ENCODE data around the gene ZNF362.
"Not testable (repeated sequence)": the region's sequence is repeated elsewhere in the genome, so short reads cannot be mapped to it uniquely, and the experiment has no call there.

Gene ZNF362

DNA sequence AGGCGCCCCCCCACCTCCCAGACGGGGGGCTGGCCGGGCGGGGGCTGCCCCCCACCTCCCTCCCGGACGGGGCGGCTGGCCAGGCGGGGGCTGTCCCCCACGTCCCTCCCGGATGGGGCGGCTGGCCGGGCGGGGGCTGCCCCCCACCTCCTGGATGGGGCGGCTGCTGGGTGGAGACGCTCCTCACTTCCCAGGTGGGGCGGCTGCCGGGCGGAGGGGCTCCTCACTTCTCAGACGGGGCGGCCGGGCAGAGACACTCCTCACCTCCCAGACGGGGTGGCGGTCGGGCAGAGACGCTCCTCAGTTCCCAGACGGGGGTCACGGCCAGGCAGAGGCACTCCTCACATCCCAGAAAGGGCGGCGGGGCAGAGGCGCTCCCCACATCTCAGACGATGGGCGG is 53.1 kb downstream of the ZNF362 start:
- DNase-seq: not testable (repeated sequence)

DNA sequence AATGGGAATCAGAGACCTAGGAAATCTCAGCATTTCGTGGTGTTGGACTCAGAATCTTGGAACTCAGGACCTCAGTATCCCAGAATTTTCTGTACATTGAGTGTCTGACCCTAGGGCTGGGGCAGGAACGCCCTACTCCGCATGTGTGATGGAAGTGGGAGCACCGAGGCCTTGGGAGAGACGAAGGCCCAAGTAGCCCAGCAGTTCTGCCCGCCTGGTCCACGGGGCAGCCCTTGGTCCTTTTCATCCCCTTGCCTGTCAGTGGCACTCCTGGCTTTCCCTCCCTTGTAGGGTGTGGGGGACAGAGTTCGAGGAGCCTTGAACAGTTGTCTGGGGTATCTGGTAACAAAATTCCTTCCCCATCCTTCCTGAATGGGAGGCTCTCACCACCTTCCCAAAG is 54.4 kb downstream of the ZNF362 start:
- DNase-seq: no peak

DNA sequence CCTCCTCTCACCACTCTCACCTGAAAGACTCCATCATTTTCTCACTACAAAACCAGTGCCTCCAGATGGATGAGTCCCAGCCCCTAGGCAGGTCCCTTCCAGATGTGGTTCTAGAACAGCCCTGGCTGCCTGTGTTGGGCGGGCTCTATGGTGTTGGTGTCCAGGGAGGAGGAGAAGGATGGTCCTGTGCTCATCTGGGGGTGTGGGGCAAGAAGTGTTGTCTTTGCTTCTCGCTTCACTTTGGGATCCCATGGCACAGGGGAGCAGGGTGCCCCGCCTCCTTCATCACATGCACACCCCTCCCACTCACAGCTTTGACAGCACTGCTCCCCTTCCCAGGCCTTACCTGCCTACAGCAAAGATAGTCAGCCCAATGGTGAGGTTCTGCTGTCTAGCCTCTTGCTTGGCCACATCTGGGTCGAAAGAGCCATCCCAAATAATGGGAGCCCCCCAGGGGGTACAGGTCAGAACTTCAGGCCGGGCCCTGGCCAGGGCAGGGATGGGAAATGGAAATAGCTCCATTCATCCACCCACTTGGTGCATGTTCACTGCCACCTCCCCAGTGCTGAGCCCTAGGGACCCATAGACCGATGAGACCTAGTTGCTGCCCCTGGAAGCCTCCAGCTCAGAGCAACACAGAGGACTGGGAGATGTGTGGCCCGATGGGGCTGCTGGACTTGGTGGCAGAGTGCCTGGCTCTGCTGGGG is 55.6 kb downstream of the ZNF362 start:
- no peak for DNase-seq

DNA sequence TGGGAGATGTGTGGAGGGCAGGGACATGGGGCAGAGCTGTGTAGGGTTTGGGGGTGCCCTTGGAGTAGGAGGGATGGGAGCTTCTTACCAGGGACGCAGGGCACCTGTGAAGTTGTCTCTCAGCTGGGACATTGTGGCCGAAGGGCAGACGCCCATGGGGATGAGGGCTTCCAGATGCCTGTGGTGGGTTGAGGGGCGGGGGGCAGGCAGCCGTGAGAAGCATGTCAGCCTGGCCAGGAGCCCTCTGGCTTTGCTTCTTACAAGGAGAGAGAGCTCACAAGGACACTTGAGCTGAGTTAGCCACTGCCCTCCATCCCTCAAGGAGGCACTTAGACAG is 56.1 kb downstream of the ZNF362 start:
- DNase-seq: no peak

DNA sequence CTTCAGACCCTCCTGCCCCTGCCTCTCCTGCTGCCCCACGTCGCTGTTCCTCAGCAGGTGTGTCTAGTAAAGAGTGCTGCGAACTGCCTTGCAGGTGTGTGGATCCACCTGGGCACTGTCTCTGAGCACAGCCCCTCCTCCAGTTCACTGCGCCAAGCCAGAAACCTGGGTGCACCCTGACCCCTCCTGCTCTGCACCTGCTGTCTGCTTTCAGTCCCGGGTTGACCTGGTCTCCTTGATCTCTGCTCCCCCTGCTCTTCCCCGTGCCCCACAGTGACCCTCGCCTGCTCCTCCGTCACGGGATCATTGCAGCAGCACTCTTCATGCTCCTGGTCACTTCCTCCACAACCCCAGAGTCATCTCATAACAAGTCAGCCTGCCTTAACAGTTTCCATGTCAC is 58.1 kb downstream of the ZNF362 start:
- no peak for DNase-seq

DNA sequence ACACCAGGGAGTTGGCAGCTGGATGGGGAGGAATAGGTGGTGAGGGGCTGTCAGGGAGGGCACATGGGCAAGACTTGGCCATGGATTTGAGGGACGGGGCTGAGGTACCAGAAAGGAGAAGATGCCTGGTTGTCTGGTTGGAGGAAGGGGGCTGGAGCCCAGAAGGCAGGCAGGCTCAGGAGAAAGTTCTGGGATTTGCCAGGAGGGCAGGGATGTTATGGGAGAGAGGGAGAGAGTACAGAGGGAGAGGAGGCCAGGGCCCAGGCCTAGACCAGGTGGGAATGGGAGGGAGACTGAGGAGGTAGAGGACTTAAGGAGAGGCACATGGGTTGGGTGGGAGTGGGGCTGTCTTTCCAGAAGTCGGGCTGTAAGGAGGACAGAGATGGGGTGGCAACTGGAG is 60.3 kb downstream of the ZNF362 start:
- no peak for DNase-seq

DNA sequence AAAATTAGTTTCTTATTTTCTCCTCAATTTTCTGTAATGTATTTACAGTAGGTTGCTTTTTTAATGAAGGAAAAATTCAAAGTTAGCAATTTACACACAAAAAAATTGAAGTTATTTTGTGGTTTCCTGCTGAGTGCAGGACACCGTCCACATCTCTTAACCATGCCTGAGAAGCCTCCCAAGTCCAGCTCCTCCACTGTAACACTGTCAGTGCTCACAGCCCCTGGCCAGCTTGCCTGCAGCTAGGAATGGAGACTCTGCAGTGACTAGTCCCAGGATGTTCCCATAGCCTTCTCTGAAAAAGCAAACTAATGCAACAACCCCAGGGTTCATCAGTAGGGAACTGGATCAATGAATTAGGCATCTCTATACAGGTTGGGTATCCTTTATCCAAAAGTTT is 61.1 kb downstream of the ZNF362 start:
- no peak for DNase-seq

DNA sequence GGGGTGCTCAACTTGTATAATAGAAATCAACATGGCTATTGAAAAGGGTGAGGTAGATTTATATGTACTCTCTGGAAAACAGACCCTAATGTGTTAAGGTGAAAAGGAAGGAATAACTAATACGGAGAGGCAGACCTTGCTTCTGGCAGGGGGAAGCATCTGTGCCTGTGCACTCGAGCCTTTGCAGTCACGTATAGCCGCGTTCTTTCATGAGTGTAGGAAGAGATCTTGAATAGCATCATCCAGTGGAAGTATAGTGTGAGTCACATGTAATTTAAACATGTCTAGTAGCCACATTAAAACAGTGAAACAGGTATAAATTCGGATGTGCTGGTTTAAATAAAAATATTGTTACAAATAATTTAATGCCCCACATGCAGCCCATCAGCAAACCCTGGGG is 61.7 kb downstream of the ZNF362 start:
- no peak for DNase-seq

DNA sequence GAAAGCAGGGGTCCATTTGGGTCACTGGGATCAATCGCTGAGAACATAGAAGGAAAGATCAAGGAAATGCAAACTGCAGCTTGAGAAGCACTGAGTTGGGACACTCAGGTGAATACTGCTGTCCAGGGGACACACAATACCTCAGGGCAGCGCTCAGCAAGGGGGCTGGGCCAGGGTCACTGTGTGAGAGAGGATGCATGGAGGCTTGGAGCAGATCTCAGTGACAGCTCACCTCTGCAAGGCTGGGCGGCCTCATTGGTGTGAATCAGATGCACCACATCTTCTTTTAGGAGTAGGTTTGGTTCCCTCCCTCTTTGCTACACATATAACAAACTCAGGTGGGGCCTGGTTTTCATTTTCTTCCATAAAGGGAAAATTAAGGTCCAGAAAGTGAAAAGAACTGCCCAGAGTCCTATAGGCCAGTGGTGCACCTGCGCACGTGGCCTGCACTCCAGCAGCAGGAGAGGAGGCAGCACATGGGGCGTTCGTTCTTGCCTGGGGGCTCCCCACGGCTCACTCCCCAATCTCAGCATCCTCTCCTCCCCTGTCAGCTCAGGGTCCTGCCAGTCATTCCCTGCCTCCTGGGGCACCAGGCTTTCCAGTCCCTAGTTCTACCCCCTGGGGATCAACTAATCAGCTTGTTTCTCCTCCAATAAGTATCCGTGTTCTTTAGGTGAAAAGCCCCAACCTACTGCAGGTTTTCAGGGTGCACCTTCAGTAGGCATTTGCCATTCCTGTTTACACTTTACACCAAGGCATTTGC is 63.1 kb downstream of the ZNF362 start:
- DNase-seq: no peak

DNA sequence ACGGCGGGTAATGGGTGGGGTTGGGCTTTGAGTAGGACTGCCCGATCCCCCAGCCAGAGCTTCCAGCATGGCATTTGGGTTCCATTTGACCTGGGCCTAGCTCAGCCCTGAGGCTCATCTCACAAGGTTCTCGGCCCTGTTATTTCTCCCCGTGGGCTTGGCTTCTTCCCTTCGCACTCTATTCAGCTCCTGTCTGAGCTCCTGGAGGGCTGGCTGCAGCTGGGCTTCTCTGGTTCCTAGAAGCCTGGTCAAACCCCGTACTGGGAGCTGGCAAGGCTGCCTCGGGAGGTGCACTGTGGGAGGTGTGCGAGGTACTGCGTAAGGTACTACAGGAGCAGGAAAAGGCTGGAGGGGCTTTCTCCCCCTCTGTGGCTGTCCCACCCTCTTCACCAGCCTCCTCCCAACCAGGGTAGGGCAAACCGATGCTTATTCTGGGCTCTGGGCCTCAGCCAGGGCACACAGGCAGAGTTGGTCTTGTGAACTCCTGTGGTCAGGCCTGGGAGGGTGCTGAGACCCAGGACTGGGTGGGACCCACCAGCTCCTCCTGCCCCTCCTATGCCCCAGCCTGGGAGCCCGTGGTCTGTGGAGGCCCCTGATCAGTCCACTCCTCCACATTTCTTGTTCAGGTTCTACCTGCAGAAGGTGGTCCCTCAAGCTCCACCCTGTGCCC is 63.8 kb downstream of the ZNF362 start:
- no peak for DNase-seq

DNA sequence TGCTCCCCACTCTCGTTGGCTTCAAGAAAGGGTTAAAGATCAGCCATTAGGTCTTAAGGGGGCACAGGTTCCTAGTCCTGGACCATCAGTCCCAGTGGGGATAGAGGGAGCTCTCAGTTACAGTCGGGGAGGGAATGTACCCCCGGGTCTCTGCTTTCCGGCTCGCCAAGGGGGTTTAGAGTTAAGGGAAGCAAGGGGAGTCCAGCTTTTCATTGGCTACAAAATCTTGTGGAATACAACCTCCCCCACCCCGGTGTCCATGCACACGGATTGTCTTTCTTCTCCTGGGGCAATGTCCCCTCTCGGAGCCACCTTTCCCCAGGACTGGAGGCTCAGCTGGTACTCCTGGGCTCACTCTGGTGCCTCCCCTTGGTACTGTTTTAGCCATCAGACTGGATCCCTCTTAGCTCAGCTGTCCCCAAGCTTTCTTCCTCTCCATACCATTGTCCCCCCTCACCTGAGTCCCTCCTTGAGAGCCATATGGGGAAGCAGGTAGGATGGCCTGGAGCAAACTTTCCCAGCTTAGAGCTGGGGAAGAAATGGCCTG is 64.4 kb downstream of the ZNF362 start, which contains the start of gene A3GALT2:
TSS of gene A3GALT2 (minus strand) at position 480 of the 547 bp plus-strand sequence. CDS start at position 480, 0 bp downstream.
- DNase-seq: no peak

DNA sequence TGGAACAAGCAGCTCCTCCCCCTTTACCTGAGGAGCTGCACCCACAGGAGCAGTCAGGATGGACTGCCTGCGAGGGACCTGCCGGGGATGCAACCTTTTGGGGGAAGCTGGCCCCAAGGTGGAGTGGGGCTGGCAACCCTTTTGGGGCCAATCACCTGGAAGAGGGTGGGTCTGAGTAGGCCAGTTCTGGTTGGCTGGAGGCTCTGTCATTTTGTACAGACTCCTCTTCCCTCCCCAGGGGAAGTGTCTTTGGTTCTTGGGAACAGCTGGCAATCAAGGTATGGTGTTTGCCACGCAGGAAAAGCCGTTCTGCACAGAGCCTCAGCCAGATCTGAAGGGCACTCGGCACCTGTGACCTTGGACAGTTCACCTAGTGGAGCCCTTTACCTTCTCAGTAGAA is 64.9 kb downstream of the ZNF362 start:
- DNase-seq: no peak

DNA sequence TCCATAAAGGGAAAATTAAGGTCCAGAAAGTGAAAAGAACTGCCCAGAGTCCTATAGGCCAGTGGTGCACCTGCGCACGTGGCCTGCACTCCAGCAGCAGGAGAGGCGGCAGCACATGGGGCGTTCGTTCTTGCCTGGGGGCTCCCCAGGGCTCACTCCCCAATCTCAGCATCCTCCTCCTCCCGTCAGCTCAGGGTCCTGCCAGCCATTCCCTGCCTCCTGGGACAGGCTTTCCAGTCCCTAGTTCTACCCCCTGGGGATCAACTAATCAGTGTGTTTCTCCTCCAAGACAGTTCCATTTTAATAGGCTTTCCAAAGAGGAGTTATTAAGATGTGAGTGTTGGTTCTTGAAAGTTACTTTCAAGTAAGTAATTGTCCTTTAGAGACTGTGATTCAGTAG is 65.8 kb downstream of the ZNF362 start:
- DNase-seq: no peak

DNA sequence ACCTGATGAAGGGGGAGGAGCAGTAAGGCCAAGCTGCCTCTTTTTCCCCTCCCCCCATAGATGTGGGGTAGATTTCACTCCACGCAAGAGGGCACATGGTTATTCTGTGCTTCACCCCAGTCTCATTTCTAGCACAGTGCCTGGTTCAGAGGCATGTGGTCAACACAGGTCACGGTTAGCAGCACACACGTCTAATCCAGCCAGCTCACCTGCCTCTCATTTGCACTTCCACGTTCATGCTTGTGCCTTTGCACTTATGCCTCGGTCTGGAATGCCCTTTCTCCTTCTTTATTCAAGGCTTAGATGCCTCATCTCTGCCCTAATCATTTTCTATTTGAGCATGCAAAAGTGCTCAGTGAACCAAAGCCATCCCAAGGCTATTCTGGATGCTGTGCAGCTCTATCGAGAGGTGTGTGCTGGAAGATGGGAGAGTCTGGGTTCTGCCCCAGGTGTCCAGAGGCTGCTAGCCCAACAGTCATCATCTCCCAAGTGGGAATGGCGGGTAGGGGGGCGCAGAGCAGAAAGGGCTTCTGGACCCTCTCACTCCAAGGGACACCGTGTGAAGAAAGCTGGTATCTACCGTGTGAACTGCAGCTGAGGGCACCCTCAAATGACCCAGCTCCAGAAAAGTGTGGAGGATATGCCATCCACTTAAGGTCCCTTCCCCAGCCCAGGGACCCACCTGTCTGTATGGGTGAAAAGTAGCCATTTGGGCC is 66.7 kb downstream of the ZNF362 start:
- DNase-seq: no peak

DNA sequence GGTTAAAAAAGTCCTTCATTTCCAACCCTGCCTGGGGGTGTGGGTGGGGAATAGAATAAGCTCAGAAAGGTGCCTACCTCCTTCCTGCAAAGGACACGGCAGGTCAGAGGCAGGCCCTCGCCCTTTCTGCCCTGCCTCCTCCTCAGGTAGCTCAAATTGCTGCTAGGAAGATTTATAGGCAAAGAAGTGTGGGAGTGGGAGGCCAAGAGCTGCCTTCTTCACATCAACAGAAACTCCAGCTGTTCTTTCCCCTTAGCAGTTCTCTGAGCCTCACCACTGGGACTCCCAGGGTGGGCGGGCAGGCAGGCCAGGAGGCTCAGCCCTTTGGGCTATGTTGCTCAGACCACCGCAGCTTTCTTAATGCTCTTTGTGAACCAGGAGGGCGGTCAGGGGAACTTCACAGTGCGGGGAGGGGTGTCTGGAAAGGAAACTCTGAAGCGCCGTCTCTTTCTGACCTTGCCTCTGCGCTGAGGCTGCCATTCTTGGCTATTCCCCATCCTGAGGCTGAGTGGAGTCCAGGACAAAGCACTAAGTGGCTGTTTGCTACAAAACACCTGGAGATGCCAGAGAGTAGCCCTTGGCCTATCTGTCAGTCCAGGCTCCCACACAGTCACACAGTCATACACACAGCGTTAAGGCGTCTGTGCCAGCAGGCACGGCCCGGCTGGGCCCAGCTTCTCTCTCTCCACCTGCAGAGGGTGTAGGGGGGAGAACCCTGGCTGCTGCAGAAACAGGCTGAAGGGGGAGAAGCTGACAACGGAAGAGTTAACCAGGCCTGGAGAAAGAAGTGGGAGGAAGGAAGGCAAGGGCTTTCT is 67.6 kb downstream of the ZNF362 start:
- DNase-seq: no peak

DNA sequence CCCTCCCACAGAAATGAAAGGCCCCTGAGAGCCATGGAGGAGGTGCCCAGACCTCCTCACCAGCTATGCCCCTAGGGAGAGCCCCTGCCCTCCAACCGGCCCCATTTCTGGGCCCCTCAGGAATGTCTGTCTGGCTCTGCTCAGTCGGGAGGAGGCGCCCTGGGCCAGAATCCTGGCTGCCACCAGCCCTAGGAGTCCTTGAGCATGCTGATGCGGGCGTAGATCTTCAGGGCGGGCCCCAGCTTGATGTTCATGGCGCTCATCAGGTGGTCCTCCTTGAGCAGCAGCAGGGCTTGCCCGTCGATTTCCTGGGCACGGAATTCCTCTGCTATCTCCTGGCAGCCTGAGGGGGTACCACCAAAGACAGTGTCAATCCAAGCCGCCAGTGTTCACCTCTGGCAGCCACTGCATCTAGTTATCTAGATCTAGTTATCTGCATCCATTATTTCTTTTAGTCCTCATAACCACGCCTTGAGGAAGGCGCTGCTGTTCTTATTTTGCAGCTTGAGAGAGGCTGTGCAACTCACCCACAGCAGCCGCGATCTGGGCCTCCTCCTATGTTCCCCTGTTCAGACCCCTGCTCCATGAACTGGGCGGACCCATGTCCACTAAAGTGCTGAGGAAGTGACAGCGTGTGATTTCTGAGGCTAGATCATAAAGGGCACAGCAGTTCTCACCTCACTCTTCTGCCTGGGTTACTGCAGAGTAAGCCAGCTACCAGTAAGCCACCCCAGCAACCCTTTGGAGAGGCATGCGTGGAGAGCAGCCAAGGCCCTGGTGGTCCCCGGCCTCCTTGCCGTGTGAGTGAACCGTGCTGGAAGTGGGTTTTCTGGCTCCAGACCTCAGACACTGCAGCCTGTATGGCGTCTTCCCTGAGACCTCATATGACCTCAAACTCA is 68.6 kb downstream of the ZNF362 start:
- DNase-seq: no peak

DNA sequence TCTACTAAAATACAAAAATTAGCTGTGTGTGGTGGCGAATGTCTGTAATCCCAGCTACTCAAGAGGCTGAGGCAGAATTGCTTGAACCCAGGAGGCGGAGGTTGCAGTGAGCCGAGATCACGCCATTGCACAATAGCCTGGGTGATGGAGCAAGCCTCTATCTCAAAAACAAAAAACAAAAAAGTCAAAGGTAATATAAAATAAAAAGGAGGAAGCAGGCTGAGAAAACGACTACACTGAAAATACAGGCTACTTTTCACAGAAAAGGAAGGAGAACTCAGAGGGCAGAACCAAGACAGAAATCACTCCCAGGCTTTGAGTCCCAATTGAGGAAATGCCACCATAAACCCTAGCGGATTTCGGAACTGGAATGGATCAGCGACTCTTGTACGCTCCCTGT is 70.5 kb downstream of the ZNF362 start:
- DNase-seq: no peak

DNA sequence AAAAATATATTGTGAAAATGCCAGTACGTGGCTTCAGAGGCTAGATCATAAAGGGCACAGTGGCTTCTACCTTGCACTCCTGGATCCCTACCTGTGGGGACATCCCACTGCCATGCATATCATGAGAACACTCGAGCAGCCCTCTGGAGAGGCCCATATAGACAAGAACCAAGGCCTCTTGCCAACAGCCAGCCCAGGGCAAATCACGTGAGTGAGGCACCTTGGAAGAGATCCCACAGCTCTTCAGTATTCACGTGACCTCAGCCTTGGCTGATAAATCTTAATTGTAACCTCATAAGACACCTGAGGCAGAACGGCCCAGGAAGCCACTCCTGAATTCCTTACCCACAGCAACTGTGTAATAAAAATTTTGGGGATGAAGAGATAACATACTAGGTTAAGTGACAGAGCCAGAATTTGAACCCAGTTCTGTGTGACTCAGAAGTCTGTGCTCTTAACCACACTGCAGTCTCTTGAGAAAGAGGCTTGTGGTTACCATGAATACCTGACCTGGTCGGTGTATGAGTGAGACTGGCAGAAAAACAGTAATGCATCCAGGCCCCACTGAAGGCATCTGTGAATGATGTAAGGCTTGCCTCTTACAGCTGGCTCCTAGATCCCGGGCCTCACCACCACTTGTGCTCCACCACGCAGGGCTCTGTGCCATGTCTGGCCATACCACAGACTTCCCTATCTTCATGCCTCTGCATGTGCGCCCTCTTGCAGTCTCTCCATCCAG is 71.5 kb downstream of the ZNF362 start:
- peak; percentile 28 for DNase-seq

DNA sequence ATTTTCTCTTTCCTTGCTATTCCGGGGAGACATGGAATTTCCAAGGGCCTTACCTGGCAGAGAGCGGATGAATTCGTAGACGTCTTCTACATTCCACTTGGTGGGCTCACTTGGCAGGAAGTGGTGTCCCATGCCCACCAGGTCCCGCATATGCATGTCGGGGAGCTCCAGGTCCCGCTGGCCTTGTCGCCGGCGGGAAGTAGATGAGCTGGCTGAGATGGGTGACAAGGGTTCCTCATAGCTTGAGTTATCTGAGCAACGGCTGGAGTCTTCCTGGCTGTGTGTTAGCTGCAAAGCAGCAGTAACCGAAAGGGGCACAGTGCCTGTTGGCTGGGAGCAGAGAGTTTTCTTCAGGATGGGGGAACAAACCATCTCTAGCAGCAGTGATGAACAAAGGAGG is 72.5 kb downstream of the ZNF362 start:
- no peak for DNase-seq

DNA sequence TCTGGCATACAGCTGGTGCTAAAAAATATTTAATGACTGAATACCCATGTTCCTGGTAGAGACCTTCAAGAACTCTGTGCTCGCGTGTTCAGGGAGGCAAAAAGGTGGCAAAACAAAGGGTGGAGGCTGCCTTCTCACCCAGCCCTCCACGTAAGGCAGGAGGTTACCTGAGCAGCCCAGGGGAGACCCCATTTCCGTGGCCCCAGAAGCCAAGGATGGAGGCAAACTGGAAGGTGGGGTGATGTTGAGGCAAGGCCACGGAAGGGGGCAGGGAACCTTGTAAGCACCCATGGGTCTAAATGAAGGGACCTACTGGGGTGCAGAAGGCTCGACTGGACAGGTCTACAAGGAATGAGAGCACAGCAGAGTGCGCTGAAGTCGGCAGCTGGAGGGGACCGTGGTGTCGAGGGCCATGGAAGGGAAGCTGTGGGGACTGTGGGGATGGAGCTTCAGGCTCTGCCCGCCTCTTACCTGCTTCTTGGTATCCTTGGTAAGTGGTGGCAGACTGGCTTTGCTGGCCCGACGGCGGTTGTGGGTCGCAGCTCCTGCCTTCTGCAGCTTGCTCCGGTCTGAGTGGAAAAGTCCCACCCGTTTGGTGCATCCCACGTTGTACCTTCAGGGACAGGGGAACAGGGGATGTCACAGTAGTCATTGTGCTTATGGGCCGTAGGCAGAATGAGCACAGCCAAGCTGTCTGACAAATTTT is 73.5 kb downstream of the ZNF362 start:
- no peak for DNase-seq
